HCT116 (cell line): ENCODE results near the gene SDK2. TPM values are rescaled to one million over a fixed set of nuclear protein-coding genes. Genes with fewer than 3 reads are reported as not detected.

Source experiments
- ATAC-seq: fragments of 200-7000 bp; cut with Tn5 transposase; 2 replicates; pipeline ENCODE4 v1.9.1; 2020; ENCODE audit warnings: mild to moderate bottlenecking, moderate library complexity
- BruUV-seq: library from RNA; stranded (reverse); fragments of 400-500 nt; replicated peaks from 2 replicates; lab custom pipeline; 2021; lab: Mats Ljungman, UMichigan
- CTCF ChIA-PET: fragments of 300-600 bp; sonication (Branson Sonifier 250); formaldehyde crosslinking; loops from one replicate; lab custom pipeline; 2021; ENCODE audit warnings: antibody characterized with exemption; lab: Charles Lee
- POLR2A ChIA-PET: fragments of 300-600, 350-600 bp; sonication (Branson Sonifier 250); formaldehyde crosslinking; loops from one replicate; lab custom pipeline; 2021; ENCODE audit warnings: antibody characterized with exemption; lab: Charles Lee
- RAD21 ChIA-PET, 2 experiments: fragments of 300-600 bp; sonication (Branson Sonifier 250); formaldehyde crosslinking; loops; one replicate each; lab custom pipeline; 2023; ENCODE audit warnings: low total read pairs in 2 of 2; ENCODE audit not compliant: uncharacterized antibody in 2 of 2, unreplicated experiment in 2 of 2, low non-redundant PET in 1 of 2; lab: Charles Lee
- DNase-seq: peaks from one replicate; pipeline ENCODE4 v3.0.0-alpha.2; 2010; ENCODE audit warnings: low read depth, low spot score
- H2AFZ ChIP-seq: fragments of 200-600 bp; shearing (Covaris generic), sonication (generic); 2 replicates; pipeline ENCODE4 v1.6.1; 2017; ENCODE audit warnings: low read depth, mixed run types, mixed read lengths, antibody characterized with exemption, low read length; ENCODE audit not compliant: poor library complexity, severe bottlenecking
- H3K27ac ChIP-seq: 2 replicates; pipeline ENCODE4 v1.5.1; 2012; ENCODE audit warnings: low read depth, low read length
- H3K27me3 ChIP-seq: fragments of 200-600 bp; sonication (generic); 2 replicates; pipeline ENCODE4 v1.6.1; 2016; ENCODE audit warnings: mixed run types, low read length, mixed read lengths; ENCODE audit not compliant: insufficient read depth
- H3K36me3 ChIP-seq, 2 experiments: fragments of 200-500 bp in 1 of 2; fragments of 200-600 bp in 1 of 2; sonication (Bioruptor generic) in 1 of 2; sonication (generic) in 1 of 2; 2 replicates each; pipeline versions ENCODE4 v1.5.1 to v1.6.1; 2014 to 2016; ENCODE audit warnings: low read length in 2 of 2, inconsistent platforms in 1 of 2, mixed read lengths in 1 of 2, mixed run types in 1 of 2; ENCODE audit not compliant: insufficient read depth in 2 of 2, control insufficient read depth in 1 of 2
- H3K4me1 ChIP-seq, 2 experiments: fragments of 200-600 bp in 1 of 2; sonication (generic) in 1 of 2; 2 replicates each; pipeline versions ENCODE4 v1.5.1 to v1.6.1; 2012 to 2017; ENCODE audit warnings: low read length in 2 of 2, inconsistent platforms in 1 of 2, mild to moderate bottlenecking in 1 of 2, mixed read lengths in 1 of 2, mixed run types in 1 of 2, moderate library complexity in 1 of 2; ENCODE audit not compliant: insufficient read depth in 2 of 2, control insufficient read depth in 1 of 2
- H3K4me2 ChIP-seq: fragments of 200-600 bp; sonication (generic); 2 replicates; pipeline ENCODE4 v1.6.1; 2017; ENCODE audit warnings: mixed run types, low read length, mixed read lengths
- H3K4me3 ChIP-seq, 2 experiments: fragments of 200-600 bp in 1 of 2; sonication (generic) in 1 of 2; replicated peaks in 1 of 2; 2 replicates each; pipeline ENCODE4 v1.5.1; 2011 to 2016; ENCODE audit warnings: low read length in 2 of 2, control low read depth in 1 of 2, low read depth in 1 of 2, mild to moderate bottlenecking in 1 of 2, mixed read lengths in 1 of 2, mixed run types in 1 of 2
- H3K79me2 ChIP-seq: fragments of 200-600 bp; sonication (generic); 2 replicates; pipeline ENCODE4 v1.6.1; 2017; ENCODE audit warnings: mild to moderate bottlenecking, mixed run types, low read length, moderate library complexity, mixed read lengths; ENCODE audit not compliant: insufficient read depth
- H3K9ac ChIP-seq: fragments of 200-600 bp; sonication (generic); 2 replicates; pipeline ENCODE4 v1.6.1; 2016; ENCODE audit warnings: low read length, mixed read lengths
- H3K9me2 ChIP-seq: fragments of 200-600 bp; sonication (generic), shearing (Covaris generic); 2 replicates; pipeline ENCODE4 v1.6.1; 2017; ENCODE audit warnings: mixed run types, mild to moderate bottlenecking, moderate library complexity; ENCODE audit not compliant: insufficient read depth
- H3K9me3 ChIP-seq, 2 experiments: fragments of 200-500 bp in 1 of 2; fragments of 200-600 bp in 1 of 2; sonication (Bioruptor generic) in 1 of 2; sonication (generic) in 1 of 2; 2 replicates each; pipeline ENCODE4 v1.6.1; 2014 to 2017; ENCODE audit warnings: low read length in 2 of 2, mixed read lengths in 2 of 2, inconsistent platforms in 1 of 2, low read depth in 1 of 2, mild to moderate bottlenecking in 1 of 2, mixed run types in 1 of 2, moderate library complexity in 1 of 2; ENCODE audit not compliant: control insufficient read depth in 1 of 2, insufficient read depth in 1 of 2
- H4K20me1 ChIP-seq: fragments of 200-600 bp; sonication (generic), shearing (Covaris generic); 2 replicates; pipeline ENCODE4 v1.6.1; 2017; ENCODE audit warnings: mixed run types, mild to moderate bottlenecking, moderate library complexity; ENCODE audit not compliant: insufficient read depth
- CBX3 ChIP-seq: IDR thresholded peaks from 2 replicates; pipeline ENCODE4 v1.6.1; 2012; ENCODE audit warnings: low read depth
- CEBPB ChIP-seq: IDR thresholded peaks from 2 replicates; pipeline ENCODE4 v1.6.1; 2012; ENCODE audit warnings: low read depth
- CTCF ChIP-seq, 3 experiments: fragments of 200-600 bp in 1 of 3; sonication (generic) in 1 of 3; IDR thresholded peaks in 2 of 3; conservative IDR thresholded peaks in 1 of 3; 2 replicates each; pipeline ENCODE4 v1.5.1; 2012 to 2017; ENCODE audit warnings: low read depth in 2 of 3, low read length in 2 of 3, antibody characterized with exemption in 1 of 3, borderline replicate concordance in 1 of 3, control low read depth in 1 of 3, mild to moderate bottlenecking in 1 of 3, mixed read lengths in 1 of 3, mixed run types in 1 of 3, moderate library complexity in 1 of 3; ENCODE audit not compliant: insufficient read depth in 1 of 3
- ELF1 ChIP-seq: IDR thresholded peaks from 2 replicates; pipeline ENCODE4 v1.6.1; 2012; ENCODE audit warnings: low read depth, borderline replicate concordance
- EZH2 ChIP-seq: fragments of 200-600 bp; sonication (generic); IDR thresholded peaks from 2 replicates; pipeline ENCODE4 v1.6.1; 2017; ENCODE audit warnings: antibody characterized with exemption, mixed run types
- EZH2phosphoT487 ChIP-seq: fragments of 200-600 bp; IDR thresholded peaks from 2 replicates; pipeline ENCODE4 v1.6.1; 2018; ENCODE audit warnings: antibody characterized with exemption, borderline replicate concordance
- FOSL1 ChIP-seq: IDR thresholded peaks from 2 replicates; pipeline ENCODE4 v1.6.1; 2012; ENCODE audit warnings: low read depth
- JUND ChIP-seq: IDR thresholded peaks from 2 replicates; pipeline ENCODE4 v1.6.1; 2012
- POLR2A ChIP-seq: IDR thresholded peaks from 2 replicates; pipeline ENCODE4 v1.7.0; 2011; ENCODE audit warnings: borderline replicate concordance; ENCODE audit not compliant: insufficient read depth, insufficient read length; ENCODE audit errors: extremely low read depth
- POLR2AphosphoS5 ChIP-seq: IDR thresholded peaks from 2 replicates; pipeline ENCODE4 v1.6.1; 2011; ENCODE audit warnings: mild to moderate bottlenecking, low read depth, low read length, moderate library complexity
- RAD21 ChIP-seq: IDR thresholded peaks from 2 replicates; pipeline ENCODE4 v1.6.1; 2012; ENCODE audit warnings: low read depth, mild to moderate bottlenecking
- SIN3A ChIP-seq: IDR thresholded peaks from 2 replicates; pipeline ENCODE4 v1.6.1; 2012; ENCODE audit warnings: low read depth
- SP1 ChIP-seq: IDR thresholded peaks from 2 replicates; pipeline ENCODE4 v1.6.1; 2012; ENCODE audit warnings: low read depth
- SRF ChIP-seq: IDR thresholded peaks from 2 replicates; pipeline ENCODE4 v1.6.1; 2012; ENCODE audit warnings: low read depth
- TCF7L2 ChIP-seq: IDR thresholded peaks from 2 replicates; pipeline ENCODE4 v1.7.0; 2011; ENCODE audit warnings: borderline replicate concordance, inconsistent platforms; ENCODE audit not compliant: insufficient read depth, insufficient read length; ENCODE audit errors: extremely low read depth
- ZFX ChIP-seq: fragments of 450-650 bp; IDR thresholded peaks from 2 replicates; pipeline ENCODE4 v1.6.1; 2017
- ZNF274 ChIP-seq: fragments of 200-500 bp; sonication (Bioruptor generic); IDR thresholded peaks from 2 replicates; pipeline ENCODE4 v1.6.1; 2014; ENCODE audit warnings: mild to moderate bottlenecking, low read depth, low read length, inconsistent platforms
- intact Hi-C: fragments of 100-400 bp; cut with micrococcal nuclease; formaldehyde crosslinking; loops from 2 replicates; pipeline ENCODE4 v1.10.0; 2022
- total RNA-seq: library from RNA; stranded (reverse); gene quantifications from one replicate; pipeline ENCODE4 v1.2.1, GENCODE V29; 2021; ENCODE audit not compliant: unreplicated experiment
- TF ChIP-seq, protein P1 (sequence below): IDR thresholded peaks from 2 replicates; pipeline ENCODE4 v1.6.1; 2011; ENCODE audit warnings: mild to moderate bottlenecking, low read length, moderate library complexity; ENCODE audit not compliant: insufficient replicate concordance; ENCODE audit errors: extremely low read depth
- TF ChIP-seq, protein P2 (sequence below): IDR thresholded peaks from 2 replicates; pipeline ENCODE4 v1.6.1; 2012
- TF ChIP-seq, protein P3 (sequence below): IDR thresholded peaks from 2 replicates; pipeline ENCODE4 v1.6.1; 2012; ENCODE audit warnings: low read depth

SDK2 gene
- total RNA-seq, 1 experiment from 2014 or later: 0.10 TPM

DNA sequence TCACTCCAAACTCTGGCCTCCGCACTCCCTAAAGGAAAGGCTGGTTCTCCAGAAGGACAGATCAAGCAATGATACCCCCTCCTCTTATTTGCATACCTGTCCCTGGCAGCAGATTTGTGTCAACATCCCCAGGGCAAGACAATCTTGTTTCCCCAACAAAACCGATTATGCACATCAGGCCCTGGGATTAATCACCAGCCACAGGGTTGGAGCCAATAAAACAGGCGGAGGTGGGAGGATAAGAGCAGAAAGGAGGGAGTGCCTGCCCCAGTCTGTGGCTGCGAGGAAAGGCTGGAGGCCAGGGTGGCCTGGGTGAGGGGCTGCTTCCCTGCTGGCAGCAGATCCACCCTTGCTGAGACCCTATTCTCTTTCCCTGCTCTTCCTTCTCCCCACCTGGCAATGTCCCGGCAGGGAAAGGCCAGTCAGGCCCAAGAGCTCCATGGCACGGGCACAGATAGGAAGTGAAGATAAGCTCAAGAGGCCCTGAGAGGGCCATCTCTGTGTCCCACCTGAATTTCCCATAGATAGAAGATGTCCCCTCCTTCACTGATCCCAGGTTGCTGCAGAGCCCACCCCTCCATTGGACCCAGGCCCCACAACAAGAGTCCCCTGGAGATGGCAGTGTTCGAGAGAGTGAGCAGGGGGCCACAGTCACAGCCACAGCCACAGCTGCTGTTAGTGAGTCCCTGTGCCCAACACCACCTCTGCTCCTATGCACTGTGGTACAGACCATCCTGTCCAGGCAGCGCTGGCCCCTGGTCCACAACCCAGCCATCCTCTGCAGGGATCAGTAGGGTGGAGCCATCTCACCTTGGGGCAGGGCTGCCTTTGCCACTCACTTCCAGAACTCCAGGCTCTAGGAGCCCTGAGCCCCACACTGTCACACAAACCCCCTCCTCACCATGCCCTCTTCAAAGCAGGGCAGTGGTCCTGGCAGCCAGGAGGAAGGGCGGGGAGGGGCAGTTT, 137.5 kb downstream of the SDK2 start:
- Histone ChIP-seq H3K9ac (no peak overlapping the region), H4K20me1 (no peaks in the 10 kb centered on the region), H3K4me1 (no peaks in the 10 kb centered on the region), H3K4me3 (no peak overlapping the region), H3K79me2 (no peaks in the 10 kb centered on the region), H3K27me3 (peaks cover 11% of the 10 kb centered on the region), H3K27ac (no peak overlapping the region), H3K9me2 (no peaks in the 10 kb centered on the region), H3K9me3 (no peaks in the 10 kb centered on the region), H3K36me3 (no peaks in the 10 kb centered on the region), H3K4me2 (no peak overlapping the region), H2AFZ (no peak overlapping the region)
- TF ChIP-seq CTCF (IDR thresholded peaks at IDR 0.05 in 2 of 3, conservative IDR thresholded peaks at IDR 0.05 in 1 of 3; ENCODE audit: borderline replicate concordance in 1 of 3, insufficient read depth in 1 of 3, low read depth in 2 of 3, low read length in 2 of 3) (no peak), SIN3A (no peak), POLR2AphosphoS5 (no peak), EZH2 (no peak), SP1 (no peak), ELF1 (no peak), CBX3 (no peak), ZFX (no peak), RAD21 (no peak), CEBPB (no peak), TCF7L2 (no peak), EZH2phosphoT487 (no peak), POLR2A (no peak), ZNF274 (no peak), FOSL1 (no peak), SRF (no peak), JUND (no peak)
- TF ChIP-seq, protein P1, sequence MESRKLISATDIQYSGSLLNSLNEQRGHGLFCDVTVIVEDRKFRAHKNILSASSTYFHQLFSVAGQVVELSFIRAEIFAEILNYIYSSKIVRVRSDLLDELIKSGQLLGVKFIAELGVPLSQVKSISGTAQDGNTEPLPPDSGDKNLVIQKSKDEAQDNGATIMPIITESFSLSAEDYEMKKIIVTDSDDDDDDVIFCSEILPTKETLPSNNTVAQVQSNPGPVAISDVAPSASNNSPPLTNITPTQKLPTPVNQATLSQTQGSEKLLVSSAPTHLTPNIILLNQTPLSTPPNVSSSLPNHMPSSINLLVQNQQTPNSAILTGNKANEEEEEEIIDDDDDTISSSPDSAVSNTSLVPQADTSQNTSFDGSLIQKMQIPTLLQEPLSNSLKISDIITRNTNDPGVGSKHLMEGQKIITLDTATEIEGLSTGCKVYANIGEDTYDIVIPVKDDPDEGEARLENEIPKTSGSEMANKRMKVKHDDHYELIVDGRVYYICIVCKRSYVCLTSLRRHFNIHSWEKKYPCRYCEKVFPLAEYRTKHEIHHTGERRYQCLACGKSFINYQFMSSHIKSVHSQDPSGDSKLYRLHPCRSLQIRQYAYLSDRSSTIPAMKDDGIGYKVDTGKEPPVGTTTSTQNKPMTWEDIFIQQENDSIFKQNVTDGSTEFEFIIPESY: no peak
- TF ChIP-seq, protein P2, sequence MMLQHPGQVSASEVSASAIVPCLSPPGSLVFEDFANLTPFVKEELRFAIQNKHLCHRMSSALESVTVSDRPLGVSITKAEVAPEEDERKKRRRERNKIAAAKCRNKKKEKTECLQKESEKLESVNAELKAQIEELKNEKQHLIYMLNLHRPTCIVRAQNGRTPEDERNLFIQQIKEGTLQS: no peak
- TF ChIP-seq, protein P3, sequence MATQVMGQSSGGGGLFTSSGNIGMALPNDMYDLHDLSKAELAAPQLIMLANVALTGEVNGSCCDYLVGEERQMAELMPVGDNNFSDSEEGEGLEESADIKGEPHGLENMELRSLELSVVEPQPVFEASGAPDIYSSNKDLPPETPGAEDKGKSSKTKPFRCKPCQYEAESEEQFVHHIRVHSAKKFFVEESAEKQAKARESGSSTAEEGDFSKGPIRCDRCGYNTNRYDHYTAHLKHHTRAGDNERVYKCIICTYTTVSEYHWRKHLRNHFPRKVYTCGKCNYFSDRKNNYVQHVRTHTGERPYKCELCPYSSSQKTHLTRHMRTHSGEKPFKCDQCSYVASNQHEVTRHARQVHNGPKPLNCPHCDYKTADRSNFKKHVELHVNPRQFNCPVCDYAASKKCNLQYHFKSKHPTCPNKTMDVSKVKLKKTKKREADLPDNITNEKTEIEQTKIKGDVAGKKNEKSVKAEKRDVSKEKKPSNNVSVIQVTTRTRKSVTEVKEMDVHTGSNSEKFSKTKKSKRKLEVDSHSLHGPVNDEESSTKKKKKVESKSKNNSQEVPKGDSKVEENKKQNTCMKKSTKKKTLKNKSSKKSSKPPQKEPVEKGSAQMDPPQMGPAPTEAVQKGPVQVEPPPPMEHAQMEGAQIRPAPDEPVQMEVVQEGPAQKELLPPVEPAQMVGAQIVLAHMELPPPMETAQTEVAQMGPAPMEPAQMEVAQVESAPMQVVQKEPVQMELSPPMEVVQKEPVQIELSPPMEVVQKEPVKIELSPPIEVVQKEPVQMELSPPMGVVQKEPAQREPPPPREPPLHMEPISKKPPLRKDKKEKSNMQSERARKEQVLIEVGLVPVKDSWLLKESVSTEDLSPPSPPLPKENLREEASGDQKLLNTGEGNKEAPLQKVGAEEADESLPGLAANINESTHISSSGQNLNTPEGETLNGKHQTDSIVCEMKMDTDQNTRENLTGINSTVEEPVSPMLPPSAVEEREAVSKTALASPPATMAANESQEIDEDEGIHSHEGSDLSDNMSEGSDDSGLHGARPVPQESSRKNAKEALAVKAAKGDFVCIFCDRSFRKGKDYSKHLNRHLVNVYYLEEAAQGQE: no peak
- intact Hi-C loops: no loop called here
- DNase-seq (no peak), ATAC-seq (no peak)
- BruUV-seq: no TSS peak
- CTCF ChIA-PET: no interaction called here
- POLR2A ChIA-PET: no interaction called here
- RAD21 ChIA-PET: no interaction called here
